Kidney tubule cell (primary cell): ENCODE results near the gene GCDH.
"Not testable (repeated sequence)": the region's sequence is repeated elsewhere in the genome, so short reads cannot be mapped to it uniquely, and the experiment has no call there.

ENCODE experiments used
- DNase-seq: peaks from one replicate; pipeline ENCODE4 v3.0.0-alpha.2; 2018; ENCODE audit warnings: low spot score

GCDH gene

GRCh38 chr19:12872941-12873890 lies 17.7 kb upstream of the GCDH start:
- DNase-seq = peak; percentile 67

- DNase-seq = no peak
Measured at GRCh38 chr19:12873891-12874745, 16.8 kb upstream of the GCDH start.

DNA sequence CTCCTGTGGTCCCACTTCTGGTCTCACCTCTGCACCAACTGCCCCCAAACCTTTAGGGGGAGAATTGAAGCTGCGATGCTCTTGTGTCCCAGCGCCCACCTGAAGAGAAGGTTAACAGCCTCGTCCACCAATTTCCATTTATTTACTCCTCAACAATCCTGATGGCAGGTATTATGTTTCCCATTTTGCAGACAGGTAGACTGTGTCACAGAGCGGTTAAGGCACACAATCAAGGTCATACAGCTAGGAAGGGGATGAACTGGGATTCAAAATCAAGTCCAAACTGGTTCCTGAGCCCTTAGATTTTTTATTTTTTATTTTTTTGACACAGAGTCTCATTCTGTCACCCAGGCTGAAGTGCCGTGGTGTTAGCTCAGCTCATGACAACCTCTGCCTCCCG lies 15.9 kb upstream of the GCDH start:
- DNase-seq = no peak

DNA sequence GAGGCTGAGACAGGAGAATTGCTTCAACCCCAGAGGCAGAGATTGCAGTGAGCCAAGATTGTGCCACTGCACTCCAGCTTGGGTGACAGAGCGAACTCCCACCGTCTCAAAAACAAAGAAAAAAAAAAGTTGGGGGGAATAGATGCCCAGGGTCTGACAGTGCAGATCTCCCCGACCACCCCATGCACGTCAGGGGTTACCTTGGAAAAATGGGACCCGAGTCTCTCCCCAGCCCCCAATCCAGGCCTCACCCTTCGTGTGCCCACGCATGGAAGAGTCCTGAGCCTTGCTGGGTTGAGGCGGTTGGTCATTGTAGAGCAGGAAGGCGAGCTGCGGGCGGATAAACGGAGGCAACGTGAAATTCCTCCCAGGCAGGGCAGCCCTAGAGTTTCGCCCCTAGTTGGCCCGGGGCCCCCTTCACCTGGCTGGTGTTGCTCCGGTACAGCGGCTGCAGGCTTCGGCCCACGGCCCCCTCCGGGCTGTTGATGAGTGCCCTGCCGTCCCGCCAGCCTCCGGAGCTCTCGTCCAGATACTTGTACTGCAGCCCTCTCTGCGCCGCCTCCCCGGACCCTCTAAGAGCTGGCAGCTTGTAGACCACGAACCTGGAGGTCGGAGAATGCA lies 10.3 kb upstream of the GCDH start:
- DNase-seq = peak; percentile 25

DNA sequence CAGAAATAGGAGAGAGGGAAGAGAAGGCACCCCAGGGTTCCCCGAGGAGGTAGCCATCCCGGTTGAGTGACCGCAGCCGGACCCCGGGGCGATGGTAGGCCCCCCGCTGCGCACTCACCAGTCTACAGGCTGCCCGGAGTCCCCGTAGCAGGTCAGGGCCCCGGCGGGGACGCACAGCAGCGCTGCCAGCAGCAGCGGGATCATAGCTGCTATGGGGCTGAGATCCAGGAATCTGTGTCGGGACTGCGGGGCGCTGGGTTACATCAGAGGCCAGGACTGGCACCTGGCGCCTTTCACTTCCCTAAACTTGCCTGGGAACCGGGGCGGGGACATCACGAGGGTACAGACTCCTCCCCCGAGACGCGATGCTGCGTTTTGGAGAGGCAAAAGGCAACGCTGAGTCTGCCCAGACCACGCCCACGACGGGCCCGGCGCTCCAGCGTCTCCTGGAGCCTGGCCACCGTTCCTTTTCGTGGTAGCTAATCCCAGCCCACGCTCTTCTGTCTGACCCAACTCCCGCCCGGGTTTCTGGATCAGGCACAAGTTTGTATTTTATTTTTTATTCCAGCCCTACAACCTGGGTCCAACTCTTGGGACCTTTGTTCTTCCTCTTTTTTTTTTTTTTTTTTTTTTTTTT lies 9.7 kb upstream of the GCDH start, which contains the start of gene DNASE2:
Gene DNASE2 (minus strand): TSS at position 278 of the 637 bp plus-strand sequence. CDS start 74 bp downstream, at position 204.
- DNase-seq = peak; percentile 93

DNA sequence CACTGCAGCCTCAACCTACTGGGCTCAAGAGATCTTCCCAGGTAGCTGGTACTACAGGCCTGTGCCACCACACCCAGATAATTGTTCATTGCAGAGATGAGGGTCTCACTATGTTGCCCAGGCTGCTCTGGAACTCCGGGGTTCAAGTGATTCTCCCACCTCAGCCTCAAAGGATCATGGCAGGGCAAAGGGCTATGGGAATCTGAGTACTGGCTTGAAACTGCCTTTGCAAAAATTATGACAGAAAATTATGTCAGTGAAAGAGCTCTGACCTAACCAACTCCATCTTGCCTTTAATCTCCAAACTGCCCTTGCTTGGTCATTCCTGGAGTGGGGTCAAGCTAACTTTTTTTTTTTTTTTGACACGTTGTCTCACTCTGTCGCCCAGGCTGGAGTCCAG lies 8.4 kb upstream of the GCDH start:
- DNase-seq = no peak

DNA sequence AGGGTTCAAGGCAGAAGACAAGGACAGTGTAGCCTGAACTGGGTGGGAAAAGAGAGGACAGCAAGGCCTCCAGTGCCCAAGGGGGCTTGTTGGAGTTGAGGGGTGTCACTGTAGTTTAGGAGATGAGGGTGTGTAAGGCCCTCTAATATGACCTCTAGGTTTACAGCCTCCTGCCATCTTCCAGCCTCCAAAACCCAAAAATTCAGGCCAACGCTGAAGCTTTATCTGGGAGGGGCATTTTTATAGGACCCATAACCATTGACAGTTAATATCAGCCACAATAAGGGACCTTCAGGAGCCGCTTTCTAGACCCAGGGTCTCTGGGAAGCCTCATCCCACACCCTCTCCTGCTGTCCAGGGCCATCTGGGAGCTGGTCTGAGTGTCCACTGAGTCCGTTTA lies 6.8 kb upstream of the GCDH start:
- DNase-seq = no peak

DNA sequence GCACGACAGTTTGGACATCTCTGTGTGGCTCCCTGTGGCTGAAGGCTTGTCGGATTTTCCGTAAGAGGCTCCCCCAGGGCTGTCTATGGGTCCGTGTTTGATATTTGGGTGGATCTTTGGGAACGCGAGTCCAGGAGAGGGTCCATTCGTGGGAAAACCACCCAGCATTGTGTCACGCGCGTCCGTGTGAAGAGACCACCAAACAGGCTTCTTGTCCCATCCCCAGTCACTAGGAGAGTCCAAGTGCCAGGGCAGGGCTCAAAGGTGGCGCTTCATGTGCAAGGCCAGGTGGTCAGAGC lies 6.4 kb upstream of the GCDH start:
- no peak for DNase-seq

GRCh38 chr19:12884926-12885748 lies 5.8 kb upstream of the GCDH start:
- peak; percentile 82 for DNase-seq

- no peak for DNase-seq
Measured at GRCh38 chr19:12885749-12886650, 5.0 kb upstream of the GCDH start.

- no peak for DNase-seq
Measured at GRCh38 chr19:12886651-12886968, 4.3 kb upstream of the GCDH start.

DNA sequence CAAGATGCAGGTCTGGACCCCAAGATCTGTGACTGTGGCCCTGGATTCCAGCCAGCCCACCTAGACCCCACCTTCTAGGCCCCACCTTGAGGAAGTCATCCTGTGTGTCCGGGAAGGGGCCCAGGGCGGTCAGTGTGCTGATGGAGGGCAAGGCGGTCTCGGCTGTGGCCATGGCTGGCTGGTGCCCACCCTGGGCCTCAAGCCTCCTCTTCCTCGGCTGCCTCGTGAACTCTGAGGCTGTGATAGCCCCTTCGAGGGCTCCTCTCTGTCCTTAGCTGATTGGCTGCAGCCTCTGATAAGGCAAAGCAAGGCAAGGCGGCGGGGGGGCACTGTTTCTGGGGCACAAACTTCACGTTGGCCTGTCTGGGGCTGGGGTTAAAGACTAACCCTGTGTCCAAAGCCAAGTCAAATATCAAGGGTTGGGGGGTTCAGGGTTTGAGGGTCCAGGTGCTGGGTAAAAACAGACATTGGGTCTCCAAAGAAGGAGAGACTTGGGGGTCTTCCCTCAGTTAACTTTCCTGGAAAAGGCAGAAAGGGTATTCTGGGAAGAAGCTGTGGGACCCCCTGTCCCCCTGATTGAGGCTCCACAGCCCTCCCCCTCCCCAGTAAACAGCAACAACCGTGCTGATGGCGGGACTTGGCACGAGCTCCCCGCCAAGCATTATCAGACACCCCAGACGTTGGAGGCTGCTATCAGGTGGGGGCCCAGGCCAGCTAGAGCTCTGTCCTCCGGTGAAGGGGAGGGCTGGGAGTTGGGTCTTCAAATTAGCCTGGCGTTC lies 3.8 kb upstream of the GCDH start, which contains the start of gene KLF1:
Gene KLF1 (minus strand): TSS at position 233 of the 779 bp plus-strand sequence. CDS start 61 bp downstream, at position 172.
- no peak for DNase-seq

DNA sequence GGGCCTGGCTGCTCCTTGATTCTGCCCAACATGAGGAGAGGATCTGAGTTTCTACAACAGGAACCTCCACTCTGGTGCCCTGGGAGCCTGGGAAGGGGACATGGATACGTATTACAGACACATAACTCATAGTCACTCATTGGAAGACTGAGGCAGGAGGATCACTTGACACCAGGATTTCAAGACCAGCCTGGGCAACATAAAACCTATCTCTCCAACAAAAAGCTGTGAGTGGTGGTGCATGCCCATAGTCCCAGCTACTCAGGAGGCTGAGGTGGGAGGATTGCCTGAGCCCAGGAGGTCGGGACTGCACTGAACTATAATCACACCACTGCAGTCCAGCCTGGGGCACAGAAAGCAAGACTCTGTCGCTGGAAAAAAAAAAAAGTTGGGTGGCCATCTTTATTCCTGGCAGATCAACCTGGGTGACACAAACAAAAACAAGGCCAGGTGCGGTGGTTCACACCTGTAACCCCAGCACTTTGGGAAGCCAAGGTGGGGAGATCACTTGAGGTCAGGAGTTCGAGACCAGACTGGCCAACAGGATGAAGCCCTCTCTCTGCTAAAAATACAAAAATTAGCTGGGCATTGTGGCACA lies 2.9 kb upstream of the GCDH start:
- DNase-seq = no peak

DNA sequence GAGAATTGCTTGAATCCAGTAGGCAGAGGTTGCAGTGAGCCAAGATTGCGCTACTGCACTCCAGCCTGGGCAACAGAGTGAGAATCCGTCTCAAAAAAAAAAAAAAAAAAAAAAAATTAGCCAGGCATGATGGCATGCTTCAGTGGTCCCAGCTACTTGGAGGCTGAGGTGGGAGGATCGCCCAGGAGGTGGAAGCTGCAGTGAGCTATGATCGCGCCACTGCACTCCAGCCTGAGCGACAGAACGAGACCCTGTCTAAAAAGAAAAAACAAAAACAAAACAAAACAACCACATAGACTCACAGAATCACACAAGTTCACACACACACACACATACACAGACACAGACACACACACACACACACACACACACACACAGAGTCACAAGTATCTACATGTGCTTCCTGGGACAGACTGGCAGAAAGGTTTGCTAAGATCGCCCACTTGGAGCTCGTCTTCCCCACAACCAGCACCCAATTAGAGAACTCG lies 617 bp upstream of the GCDH start:
- not testable (repeated sequence) for DNase-seq

- DNase-seq = peak; percentile 26
Measured at GRCh38 chr19:12891553-12892021, 627 bp downstream of the GCDH start.

DNA sequence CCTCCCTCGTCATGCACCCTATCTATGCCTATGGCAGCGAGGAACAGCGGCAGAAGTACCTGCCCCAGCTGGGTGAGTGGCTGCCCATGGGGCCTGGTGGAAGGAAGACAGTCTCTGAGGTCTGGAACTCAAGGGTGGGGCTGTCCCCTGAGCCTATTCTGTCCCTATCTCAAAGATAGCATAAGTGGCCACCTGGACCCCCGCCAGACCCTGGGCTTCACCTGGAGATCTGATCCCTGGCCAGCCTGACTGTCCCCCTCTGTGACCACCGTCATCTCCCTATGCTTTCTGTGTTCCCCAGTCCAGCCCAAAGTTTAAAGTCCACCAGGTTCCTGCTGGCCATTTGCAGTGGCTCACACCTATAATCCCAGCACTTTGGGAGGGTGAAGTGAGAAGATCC lies 2.6 kb downstream of the GCDH start:
- no peak for DNase-seq

DNA sequence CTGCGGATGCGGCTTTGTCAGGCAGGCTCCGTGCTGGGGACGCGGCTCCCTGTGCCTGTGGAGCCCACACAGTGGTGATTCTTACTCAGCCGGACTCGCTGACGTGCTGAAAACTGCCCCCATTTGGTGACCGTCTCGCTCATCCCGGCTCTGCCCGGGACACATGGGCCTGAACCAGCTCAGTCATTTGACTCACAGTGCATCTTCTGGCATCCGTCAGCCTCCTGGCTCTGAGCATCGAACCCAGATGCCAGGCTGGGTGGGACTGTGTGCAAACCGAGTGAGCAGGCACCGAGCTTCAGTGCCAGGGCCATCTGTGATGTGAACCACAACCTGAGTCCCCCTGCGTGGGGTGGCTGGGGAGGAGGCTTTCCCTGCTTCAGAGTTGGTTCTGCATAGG lies 5.5 kb downstream of the GCDH start:
- DNase-seq = no peak

- no peak for DNase-seq
Measured at GRCh38 chr19:12899891-12900518, 9.0 kb downstream of the GCDH start.
